ENCODE measurements around the gene NR2F1-AS1. TPM values are rescaled to one million over a fixed set of nuclear protein-coding genes. Genes with fewer than 3 reads are reported as not detected.

The NR2F1-AS1 gene
- total and polyA plus RNA-seq, 2 experiments from 2014 or later, result 0.59 to 4.5 TPM

DNA sequence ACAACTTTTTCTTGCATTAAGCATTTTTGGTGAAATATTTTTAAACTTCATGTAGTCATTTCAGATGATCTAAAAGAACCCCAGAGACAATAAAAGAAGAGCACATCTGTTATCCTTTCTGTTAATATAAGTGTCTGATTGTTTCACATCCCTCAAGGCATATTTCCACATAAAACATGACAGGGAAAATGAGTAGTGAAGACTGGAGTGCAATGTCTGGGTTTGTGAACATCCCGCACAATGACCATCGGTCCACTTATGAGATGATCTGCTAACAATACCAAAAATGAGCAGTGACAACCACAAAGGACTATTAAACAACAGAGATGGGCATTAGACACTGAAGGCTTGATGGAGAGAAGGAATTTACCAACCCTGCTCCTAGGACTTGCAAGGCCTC, 209.1 kb downstream of the NR2F1-AS1 start (continued):
- TF ChIP-seq, protein P1, sequence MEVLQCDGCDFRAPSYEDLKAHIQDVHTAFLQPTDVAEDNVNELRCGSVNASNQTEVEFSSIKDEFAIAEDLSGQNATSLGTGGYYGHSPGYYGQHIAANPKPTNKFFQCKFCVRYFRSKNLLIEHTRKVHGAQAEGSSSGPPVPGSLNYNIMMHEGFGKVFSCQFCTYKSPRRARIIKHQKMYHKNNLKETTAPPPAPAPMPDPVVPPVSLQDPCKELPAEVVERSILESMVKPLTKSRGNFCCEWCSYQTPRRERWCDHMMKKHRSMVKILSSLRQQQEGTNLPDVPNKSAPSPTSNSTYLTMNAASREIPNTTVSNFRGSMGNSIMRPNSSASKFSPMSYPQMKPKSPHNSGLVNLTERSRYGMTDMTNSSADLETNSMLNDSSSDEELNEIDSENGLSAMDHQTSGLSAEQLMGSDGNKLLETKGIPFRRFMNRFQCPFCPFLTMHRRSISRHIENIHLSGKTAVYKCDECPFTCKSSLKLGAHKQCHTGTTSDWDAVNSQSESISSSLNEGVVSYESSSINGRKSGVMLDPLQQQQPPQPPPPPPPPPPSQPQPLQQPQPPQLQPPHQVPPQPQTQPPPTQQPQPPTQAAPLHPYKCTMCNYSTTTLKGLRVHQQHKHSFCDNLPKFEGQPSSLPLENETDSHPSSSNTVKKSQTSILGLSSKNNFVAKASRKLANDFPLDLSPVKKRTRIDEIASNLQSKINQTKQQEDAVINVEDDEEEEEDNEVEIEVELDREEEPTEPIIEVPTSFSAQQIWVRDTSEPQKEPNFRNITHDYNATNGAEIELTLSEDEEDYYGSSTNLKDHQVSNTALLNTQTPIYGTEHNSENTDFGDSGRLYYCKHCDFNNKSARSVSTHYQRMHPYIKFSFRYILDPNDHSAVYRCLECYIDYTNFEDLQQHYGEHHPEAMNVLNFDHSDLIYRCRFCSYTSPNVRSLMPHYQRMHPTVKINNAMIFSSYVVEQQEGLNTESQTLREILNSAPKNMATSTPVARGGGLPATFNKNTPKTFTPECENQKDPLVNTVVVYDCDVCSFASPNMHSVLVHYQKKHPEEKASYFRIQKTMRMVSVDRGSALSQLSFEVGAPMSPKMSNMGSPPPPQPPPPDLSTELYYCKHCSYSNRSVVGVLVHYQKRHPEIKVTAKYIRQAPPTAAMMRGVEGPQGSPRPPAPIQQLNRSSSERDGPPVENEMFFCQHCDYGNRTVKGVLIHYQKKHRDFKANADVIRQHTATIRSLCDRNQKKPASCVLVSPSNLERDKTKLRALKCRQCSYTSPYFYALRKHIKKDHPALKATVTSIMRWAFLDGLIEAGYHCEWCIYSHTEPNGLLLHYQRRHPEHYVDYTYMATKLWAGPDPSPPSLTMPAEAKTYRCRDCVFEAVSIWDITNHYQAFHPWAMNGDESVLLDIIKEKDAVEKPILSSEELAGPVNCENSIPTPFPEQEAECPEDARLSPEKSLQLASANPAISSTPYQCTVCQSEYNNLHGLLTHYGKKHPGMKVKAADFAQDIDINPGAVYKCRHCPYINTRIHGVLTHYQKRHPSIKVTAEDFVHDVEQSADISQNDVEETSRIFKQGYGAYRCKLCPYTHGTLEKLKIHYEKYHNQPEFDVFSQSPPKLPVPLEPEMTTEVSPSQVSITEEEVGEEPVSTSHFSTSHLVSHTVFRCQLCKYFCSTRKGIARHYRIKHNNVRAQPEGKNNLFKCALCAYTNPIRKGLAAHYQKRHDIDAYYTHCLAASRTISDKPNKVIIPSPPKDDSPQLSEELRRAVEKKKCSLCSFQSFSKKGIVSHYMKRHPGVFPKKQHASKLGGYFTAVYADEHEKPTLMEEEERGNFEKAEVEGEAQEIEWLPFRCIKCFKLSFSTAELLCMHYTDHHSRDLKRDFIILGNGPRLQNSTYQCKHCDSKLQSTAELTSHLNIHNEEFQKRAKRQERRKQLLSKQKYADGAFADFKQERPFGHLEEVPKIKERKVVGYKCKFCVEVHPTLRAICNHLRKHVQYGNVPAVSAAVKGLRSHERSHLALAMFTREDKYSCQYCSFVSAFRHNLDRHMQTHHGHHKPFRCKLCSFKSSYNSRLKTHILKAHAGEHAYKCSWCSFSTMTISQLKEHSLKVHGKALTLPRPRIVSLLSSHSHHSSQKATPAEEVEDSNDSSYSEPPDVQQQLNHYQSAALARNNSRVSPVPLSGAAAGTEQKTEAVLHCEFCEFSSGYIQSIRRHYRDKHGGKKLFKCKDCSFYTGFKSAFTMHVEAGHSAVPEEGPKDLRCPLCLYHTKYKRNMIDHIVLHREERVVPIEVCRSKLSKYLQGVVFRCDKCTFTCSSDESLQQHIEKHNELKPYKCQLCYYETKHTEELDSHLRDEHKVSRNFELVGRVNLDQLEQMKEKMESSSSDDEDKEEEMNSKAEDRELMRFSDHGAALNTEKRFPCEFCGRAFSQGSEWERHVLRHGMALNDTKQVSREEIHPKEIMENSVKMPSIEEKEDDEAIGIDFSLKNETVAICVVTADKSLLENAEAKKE (CRISPR knock-in tag; IDR thresholded peaks at IDR 0.05), result no peak
- TF ChIP-seq, protein P2, sequence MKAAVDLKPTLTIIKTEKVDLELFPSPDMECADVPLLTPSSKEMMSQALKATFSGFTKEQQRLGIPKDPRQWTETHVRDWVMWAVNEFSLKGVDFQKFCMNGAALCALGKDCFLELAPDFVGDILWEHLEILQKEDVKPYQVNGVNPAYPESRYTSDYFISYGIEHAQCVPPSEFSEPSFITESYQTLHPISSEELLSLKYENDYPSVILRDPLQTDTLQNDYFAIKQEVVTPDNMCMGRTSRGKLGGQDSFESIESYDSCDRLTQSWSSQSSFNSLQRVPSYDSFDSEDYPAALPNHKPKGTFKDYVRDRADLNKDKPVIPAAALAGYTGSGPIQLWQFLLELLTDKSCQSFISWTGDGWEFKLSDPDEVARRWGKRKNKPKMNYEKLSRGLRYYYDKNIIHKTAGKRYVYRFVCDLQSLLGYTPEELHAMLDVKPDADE (IDR thresholded peaks at IDR 0.05), result no peak
- TF ChIP-seq ZNF331 (CRISPR knock-in tag; IDR thresholded peaks at IDR 0.05; ENCODE audit: low read depth), result no peak

DNA sequence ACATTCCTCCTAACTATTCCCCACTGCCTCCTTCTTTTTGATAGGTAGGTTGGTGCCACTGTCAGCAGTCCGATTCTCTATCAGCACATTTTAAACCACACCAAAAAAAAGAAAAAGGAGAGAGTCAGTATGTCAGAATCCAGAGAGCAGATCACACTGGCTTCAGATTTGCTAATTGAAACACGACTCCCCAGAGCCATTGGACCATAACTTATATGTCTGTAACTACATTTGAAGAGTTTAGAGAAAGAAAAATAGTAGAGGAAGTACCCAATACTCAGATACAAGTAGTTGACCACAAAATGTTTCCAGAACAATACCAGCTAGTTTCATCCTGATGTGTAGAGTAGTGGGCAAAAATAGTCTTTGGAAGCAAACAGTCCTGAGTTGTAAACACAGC, 216.6 kb downstream of the NR2F1-AS1 start:
- Histone ChIP-seq H3K27me3 (ENCODE audit: insufficient read depth) (no peaks in the 10 kb centered on the region), H2AFZ (peak overlapping the region; percentile 24; the same call in 1 of the 2 replicates), H3K27ac (ENCODE audit: low read depth) (no peak overlapping the region), H3K4me2 (no peak overlapping the region), H3K36me3 (ENCODE audit: insufficient read depth) (no peaks in the 10 kb centered on the region), H3K4me1 (ENCODE audit: insufficient read depth) (no peaks in the 10 kb centered on the region), H3K79me2 (replicated peaks; ENCODE audit: insufficient read depth) (no peaks in the 10 kb centered on the region), H3F3A (replicated peaks; ENCODE audit: low read depth) (no peaks in the 10 kb centered on the region), H3K9me2 (ENCODE audit: insufficient read depth) (no peaks in the 10 kb centered on the region), H4K20me1 (replicated peaks; ENCODE audit: insufficient read depth) (no peaks in the 10 kb centered on the region), H3K4me3 (no peak overlapping the region)
- no peak overlapping the region for H3K4me3 Mint-ChIP-seq
- H3K9me3 Mint-ChIP-seq, result no peaks in the 10 kb centered on the region
- no peak overlapping the region for H3K27ac Mint-ChIP-seq
- H3K4me1 Mint-ChIP-seq, result peaks cover 10% of the 10 kb centered on the region; the same call in 2 of the 3 replicates
- H3K36me3 Mint-ChIP-seq (ENCODE audit: low read depth), result no peaks in the 10 kb centered on the region
- DNase-seq (ENCODE audit: low spot score) (no peak), ATAC-seq (no peak)
- peaks cover 2% of the 10 kb centered on the region for H3K27me3 Mint-ChIP-seq (ENCODE audit: insufficient read depth, low read depth, poor library complexity)
- TF ChIP-seq EZH2phosphoT487 (IDR thresholded peaks at IDR 0.05; ENCODE audit: unreplicated experiment) (no peak), ZNF114 (CRISPR knock-in tag; IDR thresholded peaks at IDR 0.05) (no peak), CREB1 (CRISPR knock-in tag; IDR thresholded peaks at IDR 0.05; ENCODE audit: low read depth) (no peak), POLR2AphosphoS5 (IDR thresholded peaks at IDR 0.05; ENCODE audit: low read depth) (no peak)
- TF ChIP-seq, protein P2 (IDR thresholded peaks at IDR 0.05), result no peak
- TF ChIP-seq, protein P1 (CRISPR knock-in tag; IDR thresholded peaks at IDR 0.05), result no peak
